Prostate gland (tissue), 2 donors: Measurements from ENCODE around the gene PPP5C.

Experiments
- CTCF ChIP-seq, 4 experiments: fragments of 200-600 bp in 2 of 4; fragments of 450-650 bp in 2 of 4; sonication (generic) in 2 of 4; IDR thresholded peaks; 1 replicate in 3 of 4; 2 replicates in 1 of 4; pipeline ENCODE4 v1.5.1; 2016 to 2019; ENCODE audit warnings: antibody characterized with exemption in 4 of 4, mild to moderate bottlenecking in 2 of 4, moderate library complexity in 2 of 4
- POLR2A ChIP-seq: fragments of 450-650 bp; IDR thresholded peaks from one replicate; pipeline ENCODE4 v1.6.1; 2016; ENCODE audit warnings: antibody characterized with exemption, mild to moderate bottlenecking
- POLR2AphosphoS5 ChIP-seq: sonication (generic); formaldehyde crosslinking; IDR thresholded peaks from one replicate; pipeline ENCODE4 v1.6.1; 2017; ENCODE audit warnings: antibody characterized with exemption

- TF ChIP-seq POLR2AphosphoS5 (no peak), CTCF (IDR thresholded peaks at IDR 0.05) (no peak), POLR2A (no peak)
Measured at GRCh38 chr19:46326608-46327007, 20.3 kb upstream of the PPP5C start.
